ENCODE data around the gene DENR.

GRCh38 chr12:122721057-122721545 is 31.5 kb upstream of the DENR start:
- TF ChIP-seq CTCF (IDR thresholded peaks at IDR 0.05) (no peak), POLR2A (IDR thresholded peaks at IDR 0.05) (no peak)

Measured in Peyer's patch (tissue), 4 donors.